Esophagus muscularis mucosa (tissue), 4 donors: ENCODE data around the gene SNX12. TPM values are rescaled to one million over a fixed set of nuclear protein-coding genes. Genes with fewer than 3 reads are reported as not detected.
A peak's percentile ranks its signal among the peaks of the same experiment; 100 is the strongest.

Source experiments
- DNase-seq: peaks from one replicate; pipeline ENCODE4 v3.0.0-alpha.2; 2017; ENCODE audit errors: extremely low spot score
- H3K27ac ChIP-seq, 4 donors: fragments of 200-600 bp; sonication (generic); replicated peaks in 1 of 4; 1 replicate in 3 of 4; 2 replicates in 1 of 4; pipeline ENCODE4 v1.5.1; 2016 to 2019; ENCODE audit warnings: mild to moderate bottlenecking in 1 of 4
- H3K27me3 ChIP-seq, 4 donors: fragments of 200-600 bp; sonication (generic); one replicate each; pipeline versions ENCODE4 v1.5.1 to v1.6.0; 2016 to 2019
- H3K36me3 ChIP-seq, 4 donors: fragments of 200-600 bp; sonication (generic); one replicate each; pipeline ENCODE4 v1.5.1; 2016 to 2019
- H3K4me1 ChIP-seq, 4 donors: fragments of 200-600 bp; sonication (generic); one replicate each; pipeline ENCODE4 v1.5.1; 2016 to 2019
- H3K4me3 ChIP-seq, 4 donors: fragments of 200-600 bp; sonication (generic); 1 replicate in 2 of 4; 2 replicates in 2 of 4; pipeline ENCODE4 v1.5.1; 2016 to 2019; ENCODE audit warnings: mild to moderate bottlenecking in 4 of 4, moderate library complexity in 1 of 4
- H3K9me3 ChIP-seq, 4 donors: fragments of 200-600 bp; sonication (generic); 1 replicate in 3 of 4; 2 replicates in 1 of 4; pipeline ENCODE4 v1.5.1; 2016 to 2019
- EP300 ChIP-seq: sonication (generic); formaldehyde crosslinking; IDR thresholded peaks from one replicate; pipeline ENCODE4 v1.6.1; 2017; ENCODE audit warnings: antibody characterized with exemption
- POLR2A ChIP-seq: fragments of 450-650 bp; IDR thresholded peaks from one replicate; pipeline ENCODE4 v1.6.1; 2017; ENCODE audit warnings: antibody characterized with exemption, moderate library complexity, mild to moderate bottlenecking, low read depth
- POLR2AphosphoS5 ChIP-seq, 2 donors: sonication (generic); formaldehyde crosslinking; IDR thresholded peaks; one replicate each; pipeline ENCODE4 v1.6.1; 2017; ENCODE audit warnings: antibody characterized with exemption in 2 of 2
- WGBS: methylation state at CpG from one replicate; pipeline ENCODE4 v1.1.5; 2018; 5-methylcytosine and 5-hydroxymethylcytosine counted together
- intact Hi-C: fragments of 100-400 bp; cut with DNase I; formaldehyde crosslinking; loops from one replicate; pipeline ENCODE4 v1.15.1; 2023
- total RNA-seq, 4 donors: library from RNA; depleted of rRNA; stranded (reverse); fragments of >200 nt; gene quantifications; one replicate each; pipeline versions ENCODE4 v1.1.0 to v1.2.1, GENCODE V29; 2016
- TF ChIP-seq, protein P1 (sequence below), 3 experiments: fragments of 200-600 bp in 2 of 3; fragments of 450-650 bp in 1 of 3; sonication (generic) in 2 of 3; IDR thresholded peaks; one replicate each; pipeline ENCODE4 v1.5.1; 2017 to 2019; ENCODE audit warnings: antibody characterized with exemption in 3 of 3, mild to moderate bottlenecking in 2 of 3, moderate library complexity in 1 of 3

The SNX12 gene
- total RNA-seq, 4 donors from 2014 or later: 41.9 to 85.1 (median 64.8) TPM

DNA sequence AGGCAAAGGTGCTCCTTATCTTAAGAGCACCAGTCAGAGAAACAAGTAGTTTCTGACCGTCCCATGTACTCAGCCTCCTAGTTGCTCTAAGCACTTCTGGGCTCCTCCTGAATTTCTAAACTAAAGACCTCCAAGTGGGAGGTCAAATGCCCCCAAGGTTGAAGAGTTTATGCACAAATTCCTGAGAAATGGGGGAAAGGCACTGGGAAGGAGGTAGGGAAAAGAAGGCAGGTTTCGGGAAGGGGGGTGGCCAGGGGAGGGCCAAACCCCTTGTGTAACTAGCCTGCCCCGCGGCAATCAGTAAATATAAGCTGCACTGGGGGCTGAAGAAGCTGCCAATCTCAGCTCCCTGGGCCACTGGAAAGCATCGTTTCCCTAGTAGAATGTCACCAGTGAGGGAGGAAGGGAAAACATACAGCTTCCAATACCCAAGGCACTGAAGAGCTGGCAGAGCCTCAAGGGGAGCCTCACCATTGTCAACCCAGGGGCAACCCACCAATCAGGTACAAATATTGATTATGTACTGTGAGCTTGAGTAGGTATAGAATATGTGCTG is 30.9 kb upstream of the SNX12 start:
- H3K36me3 ChIP-seq: no peaks in the 10 kb centered on the region
- peaks cover 0 to 5% (median 0%) of the 10 kb centered on the region in 4 donors for H3K27me3 ChIP-seq
- intact Hi-C loops: loop anchor here (2.0 kb wide), 1 partner anchor 80 kb away; no protein-coding TSS in a partner anchor
- no peak for TF ChIP-seq POLR2A
- TF ChIP-seq, protein P1, sequence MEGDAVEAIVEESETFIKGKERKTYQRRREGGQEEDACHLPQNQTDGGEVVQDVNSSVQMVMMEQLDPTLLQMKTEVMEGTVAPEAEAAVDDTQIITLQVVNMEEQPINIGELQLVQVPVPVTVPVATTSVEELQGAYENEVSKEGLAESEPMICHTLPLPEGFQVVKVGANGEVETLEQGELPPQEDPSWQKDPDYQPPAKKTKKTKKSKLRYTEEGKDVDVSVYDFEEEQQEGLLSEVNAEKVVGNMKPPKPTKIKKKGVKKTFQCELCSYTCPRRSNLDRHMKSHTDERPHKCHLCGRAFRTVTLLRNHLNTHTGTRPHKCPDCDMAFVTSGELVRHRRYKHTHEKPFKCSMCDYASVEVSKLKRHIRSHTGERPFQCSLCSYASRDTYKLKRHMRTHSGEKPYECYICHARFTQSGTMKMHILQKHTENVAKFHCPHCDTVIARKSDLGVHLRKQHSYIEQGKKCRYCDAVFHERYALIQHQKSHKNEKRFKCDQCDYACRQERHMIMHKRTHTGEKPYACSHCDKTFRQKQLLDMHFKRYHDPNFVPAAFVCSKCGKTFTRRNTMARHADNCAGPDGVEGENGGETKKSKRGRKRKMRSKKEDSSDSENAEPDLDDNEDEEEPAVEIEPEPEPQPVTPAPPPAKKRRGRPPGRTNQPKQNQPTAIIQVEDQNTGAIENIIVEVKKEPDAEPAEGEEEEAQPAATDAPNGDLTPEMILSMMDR (IDR thresholded peaks at IDR 0.05): no peak
- no peak for TF ChIP-seq POLR2AphosphoS5 (IDR thresholded peaks at IDR 0.05)
- no peak for TF ChIP-seq EP300
- H3K27ac ChIP-seq: no peak overlapping the region
- no peak for DNase-seq
- no peaks in the 10 kb centered on the region for H3K9me3 ChIP-seq
- no peak overlapping the region for H3K4me3 ChIP-seq
- 70% methylated on average over 5 of the region's 5 CpGs for WGBS
- peaks cover 8 to 46% (median 35%) of the 10 kb centered on the region in 4 donors for H3K4me1 ChIP-seq

DNA sequence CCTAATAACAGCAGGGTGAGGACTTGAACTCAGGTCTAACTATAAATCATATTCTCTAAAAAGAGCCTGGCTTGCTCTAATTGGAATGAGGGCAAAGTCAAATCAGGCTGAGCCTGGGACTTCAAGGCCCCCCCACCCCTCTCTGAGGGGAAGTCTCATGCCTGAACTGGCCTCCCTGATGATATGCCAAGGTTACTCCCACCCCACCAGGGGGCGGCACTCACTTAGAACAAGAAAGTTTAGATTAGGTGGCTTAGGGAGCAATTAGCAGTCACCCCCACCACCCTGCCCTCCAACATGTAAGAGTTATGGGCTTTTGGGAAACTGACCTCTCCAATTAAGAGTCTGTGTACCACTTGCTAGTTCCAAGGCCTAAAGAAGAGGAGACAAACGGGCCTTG is 30.2 kb upstream of the SNX12 start:
- TF ChIP-seq POLR2AphosphoS5 (IDR thresholded peaks at IDR 0.05): no peak
- no peak for TF ChIP-seq POLR2A
- TF ChIP-seq EP300: no peak
- TF ChIP-seq, protein P1 (IDR thresholded peaks at IDR 0.05): peak; percentile 42 to 54 (median 46)
- DNase-seq: no peak
- H3K27me3 ChIP-seq: peaks cover 0 to 5% (median 0%) of the 10 kb centered on the region in 4 donors
- H3K4me1 ChIP-seq: peaks cover 8 to 41% (median 31%) of the 10 kb centered on the region in 4 donors
- H3K4me3 ChIP-seq: no peak overlapping the region
- H3K27ac ChIP-seq: no peak overlapping the region
- H3K9me3 ChIP-seq: no peaks in the 10 kb centered on the region
- intact Hi-C loops: loop anchor here (2.0 kb wide), 1 partner anchor 80 kb away; no protein-coding TSS in a partner anchor
- no peaks in the 10 kb centered on the region for H3K36me3 ChIP-seq
- WGBS: 54% methylated on average over 2 of the region's 2 CpGs

DNA sequence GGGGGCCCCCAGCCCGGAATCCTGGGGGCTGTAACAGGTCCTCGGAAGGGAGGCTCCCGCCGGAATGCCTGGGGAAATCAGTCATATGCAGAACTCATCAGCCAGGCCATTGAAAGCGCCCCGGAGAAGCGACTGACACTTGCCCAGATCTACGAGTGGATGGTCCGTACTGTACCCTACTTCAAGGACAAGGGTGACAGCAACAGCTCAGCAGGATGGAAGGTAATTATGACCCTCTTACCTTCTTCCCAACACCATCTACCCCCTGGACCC is 28.6 kb upstream of the SNX12 start:
- H3K27ac ChIP-seq: peak overlapping the region; percentile 75 to 82 (median 78)
- H3K4me1 ChIP-seq: peaks cover 8 to 39% (median 30%) of the 10 kb centered on the region in 4 donors
- no peak for DNase-seq
- WGBS: no CpG with 5 or more reads among the region's 9 CpGs
- no peaks in the 10 kb centered on the region for H3K36me3 ChIP-seq
- peaks cover 0 to 3% (median 0%) of the 10 kb centered on the region in 4 donors for H3K27me3 ChIP-seq
- H3K4me3 ChIP-seq: peak overlapping the region; percentile 60 to 70 (median 62)
- H3K9me3 ChIP-seq: no peaks in the 10 kb centered on the region
- intact Hi-C loops: no loop called here
- TF ChIP-seq, protein P1 (IDR thresholded peaks at IDR 0.05): no peak
- TF ChIP-seq EP300 (no peak), POLR2A (no peak), POLR2AphosphoS5 (IDR thresholded peaks at IDR 0.05) (no peak)

DNA sequence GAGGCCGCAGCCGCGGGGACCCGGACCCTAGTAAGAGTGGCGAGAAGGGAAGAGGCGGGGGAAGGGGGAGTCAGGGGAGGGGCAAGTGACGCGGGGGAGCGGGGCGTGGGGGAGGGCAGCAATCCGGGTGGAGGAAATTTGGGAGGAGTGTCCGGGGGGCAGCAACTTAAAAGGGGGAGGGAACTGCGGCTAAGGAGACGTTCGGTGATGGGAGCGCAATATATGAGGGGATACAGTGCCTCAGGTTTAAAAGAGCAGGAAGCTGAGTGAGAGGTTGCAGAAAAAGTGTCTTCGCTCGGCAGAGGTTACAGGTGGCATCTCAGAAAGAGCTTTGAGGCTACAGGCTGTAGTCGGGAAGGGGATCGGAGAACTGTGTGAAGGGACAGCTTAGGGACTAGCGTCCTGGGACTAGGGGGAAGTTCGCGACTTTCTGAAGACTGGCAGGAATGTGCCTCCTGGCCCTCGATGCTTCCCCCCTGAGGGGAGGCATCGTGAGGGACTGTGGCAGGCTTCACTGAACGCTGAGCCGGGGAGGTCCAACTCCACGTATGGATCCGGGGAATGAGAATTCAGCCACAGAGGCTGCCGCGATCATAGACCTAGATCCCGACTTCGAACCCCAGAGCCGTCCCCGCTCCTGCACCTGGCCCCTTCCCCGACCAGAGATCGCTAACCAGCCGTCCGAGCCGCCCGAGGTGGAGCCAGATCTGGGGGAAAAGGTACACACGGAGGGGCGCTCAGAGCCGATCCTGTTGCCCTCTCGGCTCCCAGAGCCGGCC is 28.0 kb upstream of the SNX12 start:
- H3K27ac ChIP-seq: peak overlapping the region; percentile 75 to 82 (median 78)
- H3K9me3 ChIP-seq: no peaks in the 10 kb centered on the region
- H3K27me3 ChIP-seq: no peaks in the 10 kb centered on the region
- H3K36me3 ChIP-seq: no peaks in the 10 kb centered on the region
- DNase-seq: no peak
- WGBS: 14% methylated on average over 28 of the region's 46 CpGs
- peak overlapping the region; percentile 60 to 70 (median 62) for H3K4me3 ChIP-seq
- intact Hi-C loops: no loop called here
- TF ChIP-seq POLR2A (no peak), EP300 (no peak), POLR2AphosphoS5 (IDR thresholded peaks at IDR 0.05) (no peak)
- TF ChIP-seq, protein P1 (IDR thresholded peaks at IDR 0.05): no peak
- peaks cover 8 to 39% (median 30%) of the 10 kb centered on the region in 4 donors for H3K4me1 ChIP-seq
